ENCODE data around the gene METTL2A. TPM values are rescaled to one million over a fixed set of nuclear protein-coding genes. Genes with fewer than 3 reads are reported as not detected.

METTL2A gene
- total RNA-seq (2022; extraction: Qiagen RNA extraction) = 23.8 to 30.3 TPM (median 28.7 TPM) in 5 replicates

GRCh38 chr17:62423647-62424461 lies at the start of gene METTL2A:
METTL2A (plus strand) TSS chr17:62423897; CDS start chr17:62423903, 6 bp downstream.

GRCh38 chr17:62380253-62380652 lies 43.4 kb upstream of the METTL2A start, which contains the start of gene EFCAB3:
EFCAB3 (plus strand) TSS chr17:62380553; CDS start chr17:62382980, 2,427 bp downstream.

GRCh38 chr17:62478424-62478879 lies 54.8 kb downstream of the METTL2A start, which contains the start of gene TLK2:
TLK2 (plus strand) TSS chr17:62478825; CDS start chr17:62481126, 2,301 bp downstream.

Other genes with a start within 250 kb of the METTL2A start
- not detected in 5 replicates for gene EFCAB3, start 43.3 kb upstream of the METTL2A start, total RNA-seq (2022; extraction: Qiagen RNA extraction)
- gene TLK2, start 54.9 kb downstream of the METTL2A start, total RNA-seq (2022; extraction: Qiagen RNA extraction) = 32.6 to 36.3 TPM (median 35.0 TPM) in 5 replicates
- gene MRC2, start 203.8 kb downstream of the METTL2A start, total RNA-seq (2022; extraction: Qiagen RNA extraction) = 31.9 to 62.9 TPM (median 54.3 TPM) in 5 replicates

Measured in A549 treated with dexamethasone at 1 μM for 4 hours (cell line).